BLaER1 treated with 17β-estradiol and CSF1 and Interleukin-3, amounts not matched to agents 10 nM and 100 nM (cell line): ENCODE results near the gene CTAGE4.
"Not testable (repeated sequence)": the region's sequence is repeated elsewhere in the genome, so short reads cannot be mapped to it uniquely, and the experiment has no call there.

Experiments
- H3K27ac ChIP-seq, 11 experiments: shearing (Covaris generic); formaldehyde crosslinking; 2 replicates each; pipeline ENCODE4 v1.8.1; 2022
- H3K27me3 ChIP-seq, 11 experiments: shearing (Covaris generic); formaldehyde crosslinking; 2 replicates each; pipeline ENCODE4 v1.8.1; 2022
- H3K36me3 ChIP-seq, 11 experiments: shearing (Covaris generic); formaldehyde crosslinking; 2 replicates each; pipeline ENCODE4 v1.8.1; 2022
- H3K4me1 ChIP-seq, 10 experiments: shearing (Covaris generic); formaldehyde crosslinking; 2 replicates each; pipeline ENCODE4 v1.8.1; 2022
- H3K4me2 ChIP-seq, 11 experiments: shearing (Covaris generic); formaldehyde crosslinking; 2 replicates each; pipeline ENCODE4 v1.8.1; 2022
- H3K4me3 ChIP-seq, 10 experiments: shearing (Covaris generic); formaldehyde crosslinking; 2 replicates each; pipeline ENCODE4 v1.8.1; 2022
- H3K9ac ChIP-seq, 11 experiments: shearing (Covaris generic); formaldehyde crosslinking; 2 replicates each; pipeline ENCODE4 v1.8.1; 2022
- H3K9me3 ChIP-seq, 11 experiments: shearing (Covaris generic); formaldehyde crosslinking; replicated peaks in 1 of 11; 2 replicates each; pipeline ENCODE4 v1.8.1; 2022
- H4K20me1 ChIP-seq, 11 experiments: shearing (Covaris generic); formaldehyde crosslinking; 2 replicates each; pipeline ENCODE4 v1.8.1; 2022

CTAGE4 gene

DNA sequence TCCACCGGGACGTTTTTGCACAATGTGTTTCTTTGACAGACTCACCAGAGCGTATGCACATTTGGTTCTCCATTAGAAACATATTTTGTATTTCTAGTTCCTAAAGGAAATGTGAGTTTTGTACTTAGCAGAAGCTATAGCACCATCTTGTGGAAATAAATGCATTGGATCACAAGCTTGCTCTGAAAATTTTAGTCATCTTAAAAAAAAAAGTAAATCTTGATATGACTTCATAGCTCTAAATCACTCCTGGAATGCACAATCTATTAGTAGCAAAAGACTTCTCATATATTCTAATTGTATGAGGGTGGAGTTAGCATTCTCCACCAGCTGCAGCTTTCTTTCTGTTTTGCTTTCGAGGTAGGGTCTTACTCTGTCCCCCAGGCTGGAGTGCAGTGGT is 35.9 kb downstream of the CTAGE4 start:
- not testable (repeated sequence) for H3K36me3 ChIP-seq, H3K9ac ChIP-seq, H3K4me1 ChIP-seq, H3K27me3 ChIP-seq, H4K20me1 ChIP-seq, H3K4me2 ChIP-seq, H3K27ac ChIP-seq, H3K9me3 ChIP-seq, H3K4me3 ChIP-seq

DNA sequence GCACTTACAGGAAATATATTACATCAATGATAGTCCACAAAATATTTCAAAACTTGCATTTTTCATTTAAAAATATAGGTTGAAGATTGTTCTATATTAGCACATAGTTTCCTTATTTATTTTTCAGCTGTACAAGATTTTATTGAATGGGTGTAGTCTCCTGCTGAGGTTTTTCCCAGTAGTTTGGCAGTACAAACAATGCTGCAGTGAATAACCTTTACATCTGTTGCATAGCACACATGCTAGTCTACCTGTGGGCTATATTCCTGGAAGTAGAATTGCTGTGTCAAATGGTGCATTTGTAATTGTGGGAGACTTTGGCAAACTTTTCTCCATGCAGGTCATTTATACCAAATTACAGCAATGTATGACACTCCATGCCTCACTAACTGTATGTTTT is 37.3 kb downstream of the CTAGE4 start:
- H3K36me3 ChIP-seq, H3K9me3 ChIP-seq, H3K4me1 ChIP-seq, H3K27me3 ChIP-seq, H3K4me2 ChIP-seq, H3K9ac ChIP-seq, H4K20me1 ChIP-seq, H3K4me3 ChIP-seq, H3K27ac ChIP-seq: not testable (repeated sequence)

DNA sequence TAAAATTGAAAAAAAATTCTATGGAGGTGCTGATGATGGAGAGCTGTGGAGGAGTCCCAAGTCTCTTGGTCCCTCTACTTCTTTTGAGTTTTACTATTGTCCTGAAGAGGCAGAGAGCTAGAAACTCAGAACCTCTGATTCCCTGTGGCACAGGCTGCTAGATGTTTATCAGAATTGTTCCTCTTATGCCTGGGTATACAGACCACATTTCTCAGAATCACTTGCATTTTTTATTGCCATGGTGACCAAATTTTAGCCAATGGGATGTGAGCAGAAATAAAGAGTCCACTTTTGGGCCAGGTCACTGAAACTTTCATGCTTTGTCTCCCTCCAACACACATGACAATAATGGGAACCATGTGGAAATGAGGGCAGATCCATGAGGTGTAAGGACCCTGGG is 40.4 kb downstream of the CTAGE4 start:
- H3K4me3 ChIP-seq, H4K20me1 ChIP-seq, H3K4me2 ChIP-seq, H3K27ac ChIP-seq, H3K36me3 ChIP-seq, H3K9me3 ChIP-seq, H3K27me3 ChIP-seq, H3K4me1 ChIP-seq, H3K9ac ChIP-seq: not testable (repeated sequence)

DNA sequence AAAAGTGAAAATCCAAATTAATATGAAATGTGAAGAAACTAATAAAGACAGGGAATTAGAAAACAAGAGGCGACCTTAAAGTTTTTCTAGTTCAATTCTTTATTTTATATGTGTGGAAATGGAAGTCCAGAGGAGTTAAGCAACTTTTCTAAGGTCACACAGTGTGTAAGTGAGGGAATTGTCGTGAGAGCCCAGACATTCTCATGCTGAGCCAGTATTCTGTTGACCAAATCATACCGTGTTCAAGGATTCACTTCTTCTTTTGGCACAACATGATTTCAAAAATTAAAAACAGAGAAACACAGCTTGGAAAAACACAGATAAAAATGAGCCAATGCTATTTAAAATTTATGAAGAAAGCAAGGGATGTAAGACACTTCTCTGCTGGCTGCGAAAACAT is 43.6 kb downstream of the CTAGE4 start:
- not testable (repeated sequence) for H3K36me3 ChIP-seq, H3K27ac ChIP-seq, H3K27me3 ChIP-seq, H3K4me3 ChIP-seq, H3K4me2 ChIP-seq, H3K4me1 ChIP-seq, H4K20me1 ChIP-seq, H3K9ac ChIP-seq, H3K9me3 ChIP-seq

DNA sequence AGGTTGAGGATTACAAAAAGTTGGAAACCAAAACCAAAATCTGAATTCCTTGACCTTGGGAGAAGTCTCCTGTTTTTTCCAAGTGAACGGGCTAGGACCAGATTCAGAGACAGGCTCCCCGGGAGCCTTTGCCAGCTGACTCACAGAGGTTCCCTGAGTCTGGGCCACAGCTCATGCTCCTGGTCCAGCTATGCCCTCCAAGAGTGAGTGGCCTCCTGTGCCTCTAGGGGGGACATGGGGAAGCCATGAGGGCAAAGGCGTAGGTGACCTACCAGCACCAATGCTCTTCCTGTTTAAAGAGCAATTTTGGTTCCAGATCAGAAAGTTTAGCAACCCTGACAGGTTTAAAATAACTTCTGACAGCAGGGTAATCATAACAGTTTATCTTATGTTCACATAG is 45.5 kb downstream of the CTAGE4 start:
- H4K20me1 ChIP-seq, H3K4me1 ChIP-seq, H3K27me3 ChIP-seq, H3K4me2 ChIP-seq, H3K9ac ChIP-seq, H3K36me3 ChIP-seq, H3K4me3 ChIP-seq, H3K9me3 ChIP-seq, H3K27ac ChIP-seq: not testable (repeated sequence)

DNA sequence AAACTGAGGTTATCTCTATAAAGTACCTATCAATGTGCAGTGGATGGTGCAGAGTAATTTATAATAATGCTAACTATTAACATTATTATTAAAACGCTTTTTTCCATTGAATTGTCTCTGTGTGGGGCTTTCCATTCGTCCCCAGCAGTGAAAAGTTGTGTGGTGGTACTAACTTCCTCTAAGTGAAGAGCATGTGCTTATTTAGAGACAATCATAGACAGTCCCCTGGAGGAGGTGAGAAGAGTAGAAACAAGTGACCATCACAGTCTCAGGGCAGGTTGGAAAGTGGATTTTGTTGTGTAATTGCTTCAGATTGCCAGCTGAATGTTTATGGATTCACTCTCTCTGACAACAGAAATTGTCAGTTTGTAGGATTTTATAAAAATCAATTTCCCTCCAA is 47.8 kb downstream of the CTAGE4 start:
- not testable (repeated sequence) for H3K4me1 ChIP-seq, H3K4me2 ChIP-seq, H3K36me3 ChIP-seq

DNA sequence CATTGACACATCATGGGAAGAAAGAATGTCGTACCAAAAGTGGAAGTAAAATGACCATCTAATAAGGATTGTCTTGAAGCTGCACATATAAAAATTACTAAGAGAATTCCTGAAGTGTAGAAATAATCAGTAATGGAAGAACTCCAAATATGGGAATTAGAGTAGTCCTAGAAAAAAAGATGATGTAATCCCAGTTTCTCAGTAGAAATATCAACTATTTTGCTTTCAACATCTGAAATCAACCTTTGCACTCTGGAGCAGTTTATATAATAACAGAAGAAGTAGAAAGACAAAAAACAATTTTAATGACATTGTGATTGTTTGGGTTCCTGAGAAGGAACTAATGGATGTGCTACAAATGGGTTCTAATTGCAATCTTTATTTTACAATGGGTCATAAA is 49.8 kb downstream of the CTAGE4 start:
- not testable (repeated sequence) for H3K4me2 ChIP-seq, H3K27me3 ChIP-seq, H3K27ac ChIP-seq, H3K4me3 ChIP-seq, H3K9ac ChIP-seq, H3K4me1 ChIP-seq, H3K36me3 ChIP-seq, H4K20me1 ChIP-seq, H3K9me3 ChIP-seq

More for the DNA sequence above, 47.8 kb downstream of the CTAGE4 start:
- H3K4me3 ChIP-seq, H3K27ac ChIP-seq, H3K9ac ChIP-seq, H3K9me3 ChIP-seq, H3K27me3 ChIP-seq, H4K20me1 ChIP-seq: not testable (repeated sequence)
